ENCODE measurements around the gene ZMIZ1. TPM values are rescaled to one million over a fixed set of nuclear protein-coding genes. Genes with fewer than 3 reads are reported as not detected.
"Not testable (repeated sequence)": the region's sequence is repeated elsewhere in the genome, so short reads cannot be mapped to it uniquely, and the experiment has no call there.

The ZMIZ1 gene
- total RNA-seq, 5 donors from 2014 or later (not counting 1 experiment from before 2014, with no cell fraction given), result 16.8 to 27.1 (median 21.2) TPM

DNA sequence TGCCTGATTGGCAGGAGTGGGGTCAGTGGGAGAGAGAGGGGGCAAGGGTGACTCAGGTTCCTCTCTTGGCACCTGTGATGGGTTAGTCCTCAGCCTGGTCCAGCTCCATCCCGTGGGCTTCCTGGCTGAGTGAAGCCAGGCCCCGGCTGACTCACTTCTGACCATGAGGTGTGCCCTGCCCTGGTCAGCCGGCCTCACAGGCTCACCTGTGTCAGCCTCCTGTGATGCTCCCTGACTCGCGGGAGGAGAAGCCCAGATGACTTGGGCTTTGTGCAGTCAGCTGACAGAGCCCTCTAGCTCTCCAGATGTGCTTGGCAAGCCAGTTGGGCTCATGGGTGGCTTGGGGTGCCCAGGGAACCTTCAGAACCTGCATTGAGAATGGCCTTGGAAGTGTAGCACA lies 262.5 kb downstream of the ZMIZ1 start:
- ChIA-PET CTCF (no interaction called here), POLR2A (no interaction called here)
- Mint-ChIP-seq H3K36me3 (no peaks in the 10 kb centered on the region), H3K4me1 (peaks cover 7 to 29% (median 14%) of the 10 kb centered on the region in 3 donors), H3K9me3 (no peaks in the 10 kb centered on the region), H3K27me3 (no peaks in the 10 kb centered on the region), H3K4me3 (no peak overlapping the region), H3K27ac (peak overlapping the region in 1 of 2 donors; percentile 48)
- Histone ChIP-seq H3K27ac (ENCODE audit: low read length) (no peak overlapping the region), H3K27me3 (replicated peaks in 1 of 2; ENCODE audit: control insufficient read depth in 2 of 2, extremely low read depth in 1 of 2, insufficient read depth in 2 of 2, low read length in 1 of 2) (no peaks in the 10 kb centered on the region), H3K9me3 (no peaks in the 10 kb centered on the region), H3K4me1 (ENCODE audit: control insufficient read depth in 1 of 2, extremely low read depth in 1 of 2, insufficient read depth in 2 of 2, low read length in 2 of 2) (peaks cover 12 to 19% of the 10 kb centered on the region in 2 experiments), H3K36me3 (ENCODE audit: control insufficient read depth in 2 of 2, extremely low read depth in 1 of 2, insufficient read depth in 1 of 2, low read length in 1 of 2) (no peaks in the 10 kb centered on the region), H3K4me3 (ENCODE audit: control insufficient read depth in 1 of 2, extremely low read depth in 1 of 2, low read length in 1 of 2) (no peak overlapping the region)
- DNase-seq (no peak), ATAC-seq (replicated peaks in 1 of 4) (peak in 1 of 4 experiments; percentile 21)
- whole genome bisulfite sequencing (ENCODE audit: insufficient coverage), result 96% methylated on average over 5 of the region's 5 CpGs

DNA sequence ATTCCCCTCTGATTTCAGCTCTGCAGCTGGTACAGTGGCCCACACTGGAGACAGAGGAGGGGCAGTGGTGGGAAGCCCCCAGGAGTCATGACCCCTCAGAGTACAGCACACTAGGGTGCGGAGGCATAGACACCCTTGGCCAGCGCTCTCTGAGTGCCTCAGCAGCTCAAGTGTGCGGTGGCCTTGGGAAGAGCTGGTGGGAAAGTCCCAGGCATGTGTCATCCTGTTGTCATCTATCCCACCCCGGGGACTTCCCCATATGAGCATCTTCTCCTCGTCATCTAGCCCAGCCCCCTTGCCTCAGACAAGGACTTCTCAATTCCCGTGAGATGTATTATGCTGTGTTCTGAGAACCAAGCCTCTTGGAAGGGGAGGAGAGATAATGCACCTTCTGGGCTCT lies 262.9 kb downstream of the ZMIZ1 start:
- H3K27me3 ChIP-seq (replicated peaks in 1 of 2; ENCODE audit: control insufficient read depth in 2 of 2, extremely low read depth in 1 of 2, insufficient read depth in 2 of 2, low read length in 1 of 2), result no peaks in the 10 kb centered on the region
- CTCF ChIA-PET, result no interaction called here
- POLR2A ChIA-PET, result no interaction called here
- DNase-seq (peak in 33 of 35 experiments; percentile 29 to 85 (median 55)), ATAC-seq (replicated peaks in 1 of 4) (peak; percentile 82 to 97 (median 86))
- H3K4me1 Mint-ChIP-seq, result peaks cover 7 to 29% (median 14%) of the 10 kb centered on the region in 3 donors
- no peak overlapping the region for H3K27ac ChIP-seq (ENCODE audit: low read length)
- H3K27me3 Mint-ChIP-seq, result no peaks in the 10 kb centered on the region
- no peaks in the 10 kb centered on the region for H3K9me3 ChIP-seq
- H3K27ac Mint-ChIP-seq, result peak overlapping the region; percentile 48 to 76
- H3K4me1 ChIP-seq (ENCODE audit: control insufficient read depth in 1 of 2, extremely low read depth in 1 of 2, insufficient read depth in 2 of 2, low read length in 2 of 2), result peaks cover 10 to 19% of the 10 kb centered on the region in 2 experiments
- WGBS (ENCODE audit: insufficient coverage), result 17% methylated on average over 1 of the region's 6 CpGs
- no peaks in the 10 kb centered on the region for H3K9me3 Mint-ChIP-seq
- no peak overlapping the region for H3K4me3 Mint-ChIP-seq
- H3K4me3 ChIP-seq (ENCODE audit: control insufficient read depth in 1 of 2, extremely low read depth in 1 of 2, low read length in 1 of 2), result no peak overlapping the region
- H3K36me3 ChIP-seq (ENCODE audit: control insufficient read depth in 2 of 2, extremely low read depth in 1 of 2, insufficient read depth in 1 of 2, low read length in 1 of 2), result no peaks in the 10 kb centered on the region
- H3K36me3 Mint-ChIP-seq, result no peaks in the 10 kb centered on the region

DNA sequence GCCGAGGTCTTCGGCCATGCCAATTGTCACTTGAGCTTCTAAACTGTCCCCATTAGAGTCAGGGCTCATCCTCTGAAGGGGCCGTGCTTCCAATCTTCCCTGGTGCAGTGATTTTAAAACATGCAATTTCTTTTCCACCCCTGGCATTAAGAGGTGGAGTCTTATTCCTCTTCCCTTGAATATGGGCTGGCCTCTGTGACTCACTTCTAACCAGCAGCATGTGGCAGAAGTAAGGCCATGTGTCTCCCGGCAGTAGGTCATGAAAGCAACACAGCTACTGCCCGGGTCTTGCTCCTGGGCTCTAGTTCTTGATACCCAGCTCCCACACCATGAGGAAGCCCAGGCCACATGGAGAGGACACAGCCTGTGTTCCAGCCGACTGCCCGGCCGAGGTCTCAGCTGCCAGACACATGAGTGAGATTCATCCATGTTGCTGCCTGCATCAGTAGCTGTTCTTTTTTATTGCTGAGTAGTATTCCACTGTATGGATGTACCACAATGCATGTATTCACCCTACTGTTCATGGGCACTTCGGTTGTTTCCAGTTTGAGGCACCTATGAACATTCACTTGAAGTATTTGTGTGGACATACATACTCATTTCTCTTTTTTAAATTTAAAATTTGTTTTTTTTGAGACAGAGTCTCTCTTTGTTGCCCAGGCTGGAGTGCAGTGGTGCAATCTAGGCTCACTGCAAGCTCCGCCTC lies 264.0 kb downstream of the ZMIZ1 start:
- POLR2A ChIA-PET; H3K36me3 Mint-ChIP-seq; DNase-seq; H3K9me3 ChIP-seq; H3K27ac Mint-ChIP-seq; H3K36me3 ChIP-seq (ENCODE audit: control insufficient read depth in 2 of 2, extremely low read depth in 1 of 2, insufficient read depth in 1 of 2, low read length in 1 of 2); H3K27me3 ChIP-seq (replicated peaks in 1 of 2; ENCODE audit: control insufficient read depth in 2 of 2, extremely low read depth in 1 of 2, insufficient read depth in 2 of 2, low read length in 1 of 2); H3K4me3 ChIP-seq (ENCODE audit: control insufficient read depth in 1 of 2, extremely low read depth in 1 of 2, low read length in 1 of 2); H3K9me3 Mint-ChIP-seq; H3K4me3 Mint-ChIP-seq; H3K27ac ChIP-seq (ENCODE audit: low read length); H3K27me3 Mint-ChIP-seq; ATAC-seq (replicated peaks in 1 of 4): not testable (repeated sequence)
- H3K4me1 ChIP-seq (ENCODE audit: control insufficient read depth in 1 of 2, extremely low read depth in 1 of 2, insufficient read depth in 2 of 2, low read length in 2 of 2), result peaks cover 10 to 14% of the 10 kb centered on the region in 2 experiments
- peaks cover 7 to 29% (median 14%) of the 10 kb centered on the region in 3 donors for H3K4me1 Mint-ChIP-seq
- CTCF ChIA-PET, result interaction anchor here in 1 of 2 donors (1.1 to 1.4 kb wide), 2 partner anchors 10 to 11 kb away, joined by 3 read pairs; no protein-coding TSS in a partner anchor
- no CpG with 5 or more reads among the region's 10 CpGs for WGBS (ENCODE audit: insufficient coverage)

DNA sequence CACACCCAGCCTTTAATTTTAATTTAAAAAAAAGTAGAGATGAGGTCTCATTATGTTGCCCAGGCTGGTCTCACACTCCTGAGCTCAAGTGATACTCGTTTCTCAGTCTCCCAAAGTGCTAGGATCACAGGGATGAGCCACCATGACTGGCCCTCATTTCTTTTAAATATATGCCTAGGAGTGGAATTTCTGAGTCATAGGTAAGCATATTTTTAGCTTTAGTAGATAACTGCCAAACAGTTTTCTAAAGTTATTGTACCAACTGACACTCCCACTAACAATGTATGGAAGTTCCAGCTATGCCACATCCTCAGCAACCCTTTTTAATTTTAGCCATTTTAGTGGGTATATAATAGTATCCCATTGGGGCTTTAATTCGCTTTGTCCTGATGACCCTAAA lies 264.7 kb downstream of the ZMIZ1 start:
- H3K9me3 ChIP-seq, result no peaks in the 10 kb centered on the region
- DNase-seq, result no peak
- Mint-ChIP-seq H3K9me3 (no peaks in the 10 kb centered on the region), H3K4me1 (peaks cover 7 to 29% (median 14%) of the 10 kb centered on the region in 3 donors), H3K4me3 (no peak overlapping the region), H3K27me3 (no peaks in the 10 kb centered on the region), H3K36me3 (no peaks in the 10 kb centered on the region), H3K27ac (no peak overlapping the region)
- WGBS (ENCODE audit: insufficient coverage), result no CpG with 5 or more reads among the region's 2 CpGs
- no peak overlapping the region for H3K4me3 ChIP-seq (ENCODE audit: control insufficient read depth in 1 of 2, extremely low read depth in 1 of 2, low read length in 1 of 2)
- CTCF ChIA-PET, result interaction anchor here in 1 of 2 donors (1.1 to 1.4 kb wide), 2 partner anchors 11 kb away, joined by 3 read pairs; no protein-coding TSS in a partner anchor
- no peaks in the 10 kb centered on the region for H3K36me3 ChIP-seq (ENCODE audit: control insufficient read depth in 2 of 2, extremely low read depth in 1 of 2, insufficient read depth in 1 of 2, low read length in 1 of 2)
- no peak overlapping the region for H3K27ac ChIP-seq (ENCODE audit: low read length)
- no peaks in the 10 kb centered on the region for H3K27me3 ChIP-seq (replicated peaks in 1 of 2; ENCODE audit: control insufficient read depth in 2 of 2, extremely low read depth in 1 of 2, insufficient read depth in 2 of 2, low read length in 1 of 2)
- ATAC-seq (replicated peaks in 1 of 4), result no peak
- H3K4me1 ChIP-seq (ENCODE audit: control insufficient read depth in 1 of 2, extremely low read depth in 1 of 2, insufficient read depth in 2 of 2, low read length in 2 of 2), result peaks cover 10 to 14% of the 10 kb centered on the region in 2 experiments
- POLR2A ChIA-PET, result no interaction called here

DNA sequence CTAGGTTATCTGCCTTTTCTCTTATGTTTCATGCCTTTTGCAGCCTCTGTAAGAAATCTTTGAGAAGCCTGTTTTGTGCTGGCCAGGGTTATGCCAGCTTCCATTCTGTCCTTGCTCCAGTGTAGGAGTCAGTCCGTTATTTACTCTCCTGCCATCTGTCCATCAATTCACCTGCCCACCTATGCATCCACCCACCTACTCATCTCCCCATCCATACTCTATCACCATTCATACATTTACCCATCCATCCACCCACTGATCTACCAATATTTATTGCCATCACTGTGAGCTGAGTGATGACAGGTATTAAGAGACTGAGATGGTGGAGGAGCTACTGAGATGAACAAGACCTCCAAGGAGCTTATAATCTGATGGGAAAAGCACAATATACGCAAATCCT lies 265.8 kb downstream of the ZMIZ1 start:
- Histone ChIP-seq H3K4me3 (ENCODE audit: control insufficient read depth in 1 of 2, extremely low read depth in 1 of 2, low read length in 1 of 2) (no peak overlapping the region), H3K27me3 (replicated peaks in 1 of 2; ENCODE audit: control insufficient read depth in 2 of 2, extremely low read depth in 1 of 2, insufficient read depth in 2 of 2, low read length in 1 of 2) (no peaks in the 10 kb centered on the region), H3K9me3 (no peaks in the 10 kb centered on the region), H3K36me3 (ENCODE audit: control insufficient read depth in 2 of 2, extremely low read depth in 1 of 2, insufficient read depth in 1 of 2, low read length in 1 of 2) (no peaks in the 10 kb centered on the region), H3K4me1 (ENCODE audit: control insufficient read depth in 1 of 2, extremely low read depth in 1 of 2, insufficient read depth in 2 of 2, low read length in 2 of 2) (peaks cover 10 to 14% of the 10 kb centered on the region in 2 experiments), H3K27ac (ENCODE audit: low read length) (no peak overlapping the region)
- peak overlapping the region in 1 of 2 donors; percentile 7 for H3K27ac Mint-ChIP-seq
- ChIA-PET CTCF (interaction anchor here in 1 of 2 donors (1.0 kb wide), 1 partner anchor 19 kb away, joined by 3 read pairs; no protein-coding TSS in a partner anchor), POLR2A (interaction anchor here in 1 of 2 donors (0.9 kb wide), 1 partner anchor 11 kb away, joined by 3 read pairs; no protein-coding TSS in a partner anchor)
- no peak for DNase-seq
- WGBS (ENCODE audit: insufficient coverage), result no CpG with 5 or more reads among the region's 2 CpGs
- no peaks in the 10 kb centered on the region for H3K27me3 Mint-ChIP-seq
- no peaks in the 10 kb centered on the region for H3K9me3 Mint-ChIP-seq
- H3K4me3 Mint-ChIP-seq, result no peak overlapping the region
- ATAC-seq (replicated peaks in 1 of 4), result no peak
- H3K4me1 Mint-ChIP-seq, result peaks cover 7 to 27% (median 14%) of the 10 kb centered on the region in 3 donors
- no peaks in the 10 kb centered on the region for H3K36me3 Mint-ChIP-seq

DNA sequence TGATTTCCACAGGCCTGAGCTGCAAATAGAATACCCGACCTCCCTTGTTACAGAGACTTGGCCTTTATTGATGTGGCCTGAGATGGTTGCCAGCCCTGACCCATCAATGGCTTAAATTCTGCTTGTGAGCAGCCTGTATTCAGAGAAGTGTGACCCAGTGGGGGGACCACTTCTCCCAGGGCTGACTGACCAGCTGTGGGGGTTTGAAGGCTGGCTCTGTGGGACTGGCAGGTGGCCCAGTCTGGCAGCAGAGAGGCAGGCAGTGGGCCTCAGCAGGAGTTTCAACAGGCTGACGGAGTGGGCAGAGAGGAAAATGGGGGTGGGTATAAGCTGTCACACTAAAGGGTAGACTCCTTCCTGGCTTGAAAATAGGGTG lies 266.3 kb downstream of the ZMIZ1 start:
- Histone ChIP-seq H3K4me3 (ENCODE audit: control insufficient read depth in 1 of 2, extremely low read depth in 1 of 2, low read length in 1 of 2) (no peak overlapping the region), H3K9me3 (no peaks in the 10 kb centered on the region), H3K27ac (ENCODE audit: low read length) (no peak overlapping the region), H3K27me3 (replicated peaks in 1 of 2; ENCODE audit: control insufficient read depth in 2 of 2, extremely low read depth in 1 of 2, insufficient read depth in 2 of 2, low read length in 1 of 2) (no peaks in the 10 kb centered on the region), H3K36me3 (ENCODE audit: control insufficient read depth in 2 of 2, extremely low read depth in 1 of 2, insufficient read depth in 1 of 2, low read length in 1 of 2) (no peaks in the 10 kb centered on the region), H3K4me1 (ENCODE audit: control insufficient read depth in 1 of 2, extremely low read depth in 1 of 2, insufficient read depth in 2 of 2, low read length in 2 of 2) (peaks cover 10 to 14% of the 10 kb centered on the region in 2 experiments)
- DNase-seq, result no peak
- peaks cover 7 to 24% (median 14%) of the 10 kb centered on the region in 3 donors for H3K4me1 Mint-ChIP-seq
- H3K4me3 Mint-ChIP-seq, result no peak overlapping the region
- POLR2A ChIA-PET, result interaction anchor here in 1 of 2 donors (0.9 kb wide), 1 partner anchor 12 kb away, joined by 3 read pairs; no protein-coding TSS in a partner anchor
- H3K9me3 Mint-ChIP-seq, result no peaks in the 10 kb centered on the region
- CTCF ChIA-PET, result no interaction called here
- no peak for ATAC-seq (replicated peaks in 1 of 4)
- H3K27ac Mint-ChIP-seq, result no peak overlapping the region
- 80% methylated on average over 1 of the region's 2 CpGs for WGBS (ENCODE audit: insufficient coverage)
- no peaks in the 10 kb centered on the region for H3K36me3 Mint-ChIP-seq
- no peaks in the 10 kb centered on the region for H3K27me3 Mint-ChIP-seq

Measured in T-cell (primary cell).